HCT116 (cell line): ENCODE data around the gene PLCB1. TPM values are rescaled to one million over a fixed set of nuclear protein-coding genes. Genes with fewer than 3 reads are reported as not detected.

Experiments
- ATAC-seq: fragments of 200-7000 bp; cut with Tn5 transposase; 2 replicates; pipeline ENCODE4 v1.9.1; 2020; ENCODE audit warnings: mild to moderate bottlenecking, moderate library complexity
- BruUV-seq: library from RNA; stranded (reverse); fragments of 400-500 nt; replicated peaks from 2 replicates; lab custom pipeline; 2021; lab: Mats Ljungman, UMichigan
- CTCF ChIA-PET: fragments of 300-600 bp; sonication (Branson Sonifier 250); formaldehyde crosslinking; loops from one replicate; lab custom pipeline; 2021; ENCODE audit warnings: antibody characterized with exemption; lab: Charles Lee
- POLR2A ChIA-PET: fragments of 300-600, 350-600 bp; sonication (Branson Sonifier 250); formaldehyde crosslinking; loops from one replicate; lab custom pipeline; 2021; ENCODE audit warnings: antibody characterized with exemption; lab: Charles Lee
- RAD21 ChIA-PET, 2 experiments: fragments of 300-600 bp; sonication (Branson Sonifier 250); formaldehyde crosslinking; loops; one replicate each; lab custom pipeline; 2023; ENCODE audit warnings: low total read pairs in 2 of 2; ENCODE audit not compliant: uncharacterized antibody in 2 of 2, unreplicated experiment in 2 of 2, low non-redundant PET in 1 of 2; lab: Charles Lee
- DNase-seq: peaks from one replicate; pipeline ENCODE4 v3.0.0-alpha.2; 2010; ENCODE audit warnings: low read depth, low spot score
- H2AFZ ChIP-seq: fragments of 200-600 bp; shearing (Covaris generic), sonication (generic); 2 replicates; pipeline ENCODE4 v1.6.1; 2017; ENCODE audit warnings: low read depth, mixed run types, mixed read lengths, antibody characterized with exemption, low read length; ENCODE audit not compliant: poor library complexity, severe bottlenecking
- H3K27ac ChIP-seq: 2 replicates; pipeline ENCODE4 v1.5.1; 2012; ENCODE audit warnings: low read depth, low read length
- H3K27me3 ChIP-seq: fragments of 200-600 bp; sonication (generic); 2 replicates; pipeline ENCODE4 v1.6.1; 2016; ENCODE audit warnings: mixed run types, low read length, mixed read lengths; ENCODE audit not compliant: insufficient read depth
- H3K36me3 ChIP-seq, 2 experiments: fragments of 200-500 bp in 1 of 2; fragments of 200-600 bp in 1 of 2; sonication (Bioruptor generic) in 1 of 2; sonication (generic) in 1 of 2; 2 replicates each; pipeline versions ENCODE4 v1.5.1 to v1.6.1; 2014 to 2016; ENCODE audit warnings: low read length in 2 of 2, inconsistent platforms in 1 of 2, mixed read lengths in 1 of 2, mixed run types in 1 of 2; ENCODE audit not compliant: insufficient read depth in 2 of 2, control insufficient read depth in 1 of 2
- H3K4me1 ChIP-seq, 2 experiments: fragments of 200-600 bp in 1 of 2; sonication (generic) in 1 of 2; 2 replicates each; pipeline versions ENCODE4 v1.5.1 to v1.6.1; 2012 to 2017; ENCODE audit warnings: low read length in 2 of 2, inconsistent platforms in 1 of 2, mild to moderate bottlenecking in 1 of 2, mixed read lengths in 1 of 2, mixed run types in 1 of 2, moderate library complexity in 1 of 2; ENCODE audit not compliant: insufficient read depth in 2 of 2, control insufficient read depth in 1 of 2
- H3K4me2 ChIP-seq: fragments of 200-600 bp; sonication (generic); 2 replicates; pipeline ENCODE4 v1.6.1; 2017; ENCODE audit warnings: mixed run types, low read length, mixed read lengths
- H3K4me3 ChIP-seq, 2 experiments: fragments of 200-600 bp in 1 of 2; sonication (generic) in 1 of 2; replicated peaks in 1 of 2; 2 replicates each; pipeline ENCODE4 v1.5.1; 2011 to 2016; ENCODE audit warnings: low read length in 2 of 2, control low read depth in 1 of 2, low read depth in 1 of 2, mild to moderate bottlenecking in 1 of 2, mixed read lengths in 1 of 2, mixed run types in 1 of 2
- H3K79me2 ChIP-seq: fragments of 200-600 bp; sonication (generic); 2 replicates; pipeline ENCODE4 v1.6.1; 2017; ENCODE audit warnings: mild to moderate bottlenecking, mixed run types, low read length, moderate library complexity, mixed read lengths; ENCODE audit not compliant: insufficient read depth
- H3K9ac ChIP-seq: fragments of 200-600 bp; sonication (generic); 2 replicates; pipeline ENCODE4 v1.6.1; 2016; ENCODE audit warnings: low read length, mixed read lengths
- H3K9me2 ChIP-seq: fragments of 200-600 bp; sonication (generic), shearing (Covaris generic); 2 replicates; pipeline ENCODE4 v1.6.1; 2017; ENCODE audit warnings: mixed run types, mild to moderate bottlenecking, moderate library complexity; ENCODE audit not compliant: insufficient read depth
- H3K9me3 ChIP-seq, 2 experiments: fragments of 200-500 bp in 1 of 2; fragments of 200-600 bp in 1 of 2; sonication (Bioruptor generic) in 1 of 2; sonication (generic) in 1 of 2; 2 replicates each; pipeline ENCODE4 v1.6.1; 2014 to 2017; ENCODE audit warnings: low read length in 2 of 2, mixed read lengths in 2 of 2, inconsistent platforms in 1 of 2, low read depth in 1 of 2, mild to moderate bottlenecking in 1 of 2, mixed run types in 1 of 2, moderate library complexity in 1 of 2; ENCODE audit not compliant: control insufficient read depth in 1 of 2, insufficient read depth in 1 of 2
- H4K20me1 ChIP-seq: fragments of 200-600 bp; sonication (generic), shearing (Covaris generic); 2 replicates; pipeline ENCODE4 v1.6.1; 2017; ENCODE audit warnings: mixed run types, mild to moderate bottlenecking, moderate library complexity; ENCODE audit not compliant: insufficient read depth
- CEBPB ChIP-seq: IDR thresholded peaks from 2 replicates; pipeline ENCODE4 v1.6.1; 2012; ENCODE audit warnings: low read depth
- CTCF ChIP-seq, 3 experiments: fragments of 200-600 bp in 1 of 3; sonication (generic) in 1 of 3; IDR thresholded peaks in 2 of 3; conservative IDR thresholded peaks in 1 of 3; 2 replicates each; pipeline ENCODE4 v1.5.1; 2012 to 2017; ENCODE audit warnings: low read depth in 2 of 3, low read length in 2 of 3, antibody characterized with exemption in 1 of 3, borderline replicate concordance in 1 of 3, control low read depth in 1 of 3, mild to moderate bottlenecking in 1 of 3, mixed read lengths in 1 of 3, mixed run types in 1 of 3, moderate library complexity in 1 of 3; ENCODE audit not compliant: insufficient read depth in 1 of 3
- EGR1 ChIP-seq: IDR thresholded peaks from 2 replicates; pipeline ENCODE4 v1.6.1; 2012; ENCODE audit warnings: low read depth
- ELF1 ChIP-seq: IDR thresholded peaks from 2 replicates; pipeline ENCODE4 v1.6.1; 2012; ENCODE audit warnings: low read depth, borderline replicate concordance
- EZH2 ChIP-seq: fragments of 200-600 bp; sonication (generic); IDR thresholded peaks from 2 replicates; pipeline ENCODE4 v1.6.1; 2017; ENCODE audit warnings: antibody characterized with exemption, mixed run types
- EZH2phosphoT487 ChIP-seq: fragments of 200-600 bp; IDR thresholded peaks from 2 replicates; pipeline ENCODE4 v1.6.1; 2018; ENCODE audit warnings: antibody characterized with exemption, borderline replicate concordance
- FOSL1 ChIP-seq: IDR thresholded peaks from 2 replicates; pipeline ENCODE4 v1.6.1; 2012; ENCODE audit warnings: low read depth
- JUND ChIP-seq: IDR thresholded peaks from 2 replicates; pipeline ENCODE4 v1.6.1; 2012
- POLR2A ChIP-seq: IDR thresholded peaks from 2 replicates; pipeline ENCODE4 v1.7.0; 2011; ENCODE audit warnings: borderline replicate concordance; ENCODE audit not compliant: insufficient read depth, insufficient read length; ENCODE audit errors: extremely low read depth
- POLR2AphosphoS5 ChIP-seq: IDR thresholded peaks from 2 replicates; pipeline ENCODE4 v1.6.1; 2011; ENCODE audit warnings: mild to moderate bottlenecking, low read depth, low read length, moderate library complexity
- REST ChIP-seq: IDR thresholded peaks from 2 replicates; pipeline ENCODE4 v1.6.1; 2012; ENCODE audit warnings: low read depth
- SIN3A ChIP-seq: IDR thresholded peaks from 2 replicates; pipeline ENCODE4 v1.6.1; 2012; ENCODE audit warnings: low read depth
- SRF ChIP-seq: IDR thresholded peaks from 2 replicates; pipeline ENCODE4 v1.6.1; 2012; ENCODE audit warnings: low read depth
- TCF7L2 ChIP-seq: IDR thresholded peaks from 2 replicates; pipeline ENCODE4 v1.7.0; 2011; ENCODE audit warnings: borderline replicate concordance, inconsistent platforms; ENCODE audit not compliant: insufficient read depth, insufficient read length; ENCODE audit errors: extremely low read depth
- YY1 ChIP-seq: IDR thresholded peaks from 2 replicates; pipeline ENCODE4 v1.6.1; 2011; ENCODE audit warnings: low read length, low read depth, moderate library complexity, mild to moderate bottlenecking; ENCODE audit not compliant: insufficient replicate concordance; ENCODE audit errors: extremely low read depth
- intact Hi-C: fragments of 100-400 bp; cut with micrococcal nuclease; formaldehyde crosslinking; loops from 2 replicates; pipeline ENCODE4 v1.10.0; 2022
- total RNA-seq: library from RNA; stranded (reverse); gene quantifications from one replicate; pipeline ENCODE4 v1.2.1, GENCODE V29; 2021; ENCODE audit not compliant: unreplicated experiment

PLCB1 gene
- total RNA-seq, 1 experiment from 2014 or later: 15.8 TPM

GRCh38 chr20:8573686-8574085, 441.6 kb downstream of the PLCB1 start:
- POLR2A ChIA-PET: no interaction called here
- RAD21 ChIA-PET: no interaction called here
- Histone ChIP-seq H3K36me3 (no peaks in the 10 kb centered on the region), H3K4me2 (no peak overlapping the region), H3K27me3 (no peaks in the 10 kb centered on the region), H3K27ac (no peak overlapping the region), H3K4me1 (no peaks in the 10 kb centered on the region), H3K9me2 (no peaks in the 10 kb centered on the region), H3K9me3 (no peaks in the 10 kb centered on the region), H3K4me3 (no peak overlapping the region), H4K20me1 (no peaks in the 10 kb centered on the region), H3K9ac (no peak overlapping the region), H3K79me2 (no peaks in the 10 kb centered on the region), H2AFZ (no peak overlapping the region)
- ATAC-seq: no peak
- intact Hi-C loops: no loop called here
- no TSS peak for BruUV-seq
- CTCF ChIA-PET: no interaction called here
- DNase-seq: no peak
- TF ChIP-seq ELF1: no peak

- H3K4me2 ChIP-seq: no peak overlapping the region
- H3K9me3 ChIP-seq: no peaks in the 10 kb centered on the region
- no peak overlapping the region for H3K27ac ChIP-seq
- no peak for TF ChIP-seq CTCF (IDR thresholded peaks at IDR 0.05 in 2 of 3, conservative IDR thresholded peaks at IDR 0.05 in 1 of 3; ENCODE audit: borderline replicate concordance in 1 of 3, insufficient read depth in 1 of 3, low read depth in 2 of 3, low read length in 2 of 3)
- TF ChIP-seq EZH2: no peak
- no peak for TF ChIP-seq POLR2AphosphoS5
- TF ChIP-seq CEBPB: no peak
- TF ChIP-seq REST: no peak
- no peak for TF ChIP-seq EGR1
- TF ChIP-seq YY1: no peak
- TF ChIP-seq POLR2A: no peak
- TF ChIP-seq FOSL1: no peak
- no peak for TF ChIP-seq TCF7L2
- no peak for TF ChIP-seq JUND
- TF ChIP-seq SIN3A: no peak
- no peak for TF ChIP-seq EZH2phosphoT487
- no peak for TF ChIP-seq SRF
- TF ChIP-seq, all 23 proteins: peak for 0
- no peaks in the 10 kb centered on the region for H3K79me2 ChIP-seq
- POLR2A ChIA-PET: no interaction called here
- ATAC-seq (no peak), DNase-seq (no peak)
- no peaks in the 10 kb centered on the region for H4K20me1 ChIP-seq
- CTCF ChIA-PET: no interaction called here
- intact Hi-C loops: no loop called here
- H3K36me3 ChIP-seq: no peaks in the 10 kb centered on the region
- RAD21 ChIA-PET: no interaction called here
- H3K4me1 ChIP-seq: no peaks in the 10 kb centered on the region
- no TSS peak for BruUV-seq
- no peak overlapping the region for H2AFZ ChIP-seq
- no peaks in the 10 kb centered on the region for H3K27me3 ChIP-seq
- no peak overlapping the region for H3K9ac ChIP-seq
- no peaks in the 10 kb centered on the region for H3K9me2 ChIP-seq
- H3K4me3 ChIP-seq: no peak overlapping the region
Observed at GRCh38 chr20:8575114-8575513, 443.0 kb downstream of the PLCB1 start.
